ENCODE data around the gene HDAC9. TPM values are rescaled to one million over a fixed set of nuclear protein-coding genes. Genes with fewer than 3 reads are reported as not detected.

The HDAC9 gene
- total RNA-seq, 1 experiment from 2014 or later = 22.6 TPM

DNA sequence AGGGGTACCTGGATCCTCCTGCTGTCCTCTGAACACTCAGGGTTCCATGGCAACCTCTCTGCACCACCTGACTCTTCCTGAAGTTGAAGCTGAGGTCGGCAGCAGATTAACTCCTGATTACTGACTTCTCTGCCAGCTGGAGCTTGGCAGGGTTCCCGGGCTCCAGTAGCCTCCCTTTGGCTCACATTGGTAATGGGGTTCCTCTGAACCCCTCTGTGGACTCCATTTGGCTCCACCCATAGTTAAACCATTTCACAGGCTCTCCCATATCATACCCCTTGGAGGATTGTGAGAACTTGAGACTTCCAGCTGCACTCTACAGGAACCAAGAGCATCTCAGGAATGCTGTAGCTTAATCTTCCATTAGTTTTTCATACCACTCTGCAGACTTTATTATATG lies 292.5 kb downstream of the HDAC9 start:
- no peak for DNase-seq (ENCODE audit: low read depth)

DNA sequence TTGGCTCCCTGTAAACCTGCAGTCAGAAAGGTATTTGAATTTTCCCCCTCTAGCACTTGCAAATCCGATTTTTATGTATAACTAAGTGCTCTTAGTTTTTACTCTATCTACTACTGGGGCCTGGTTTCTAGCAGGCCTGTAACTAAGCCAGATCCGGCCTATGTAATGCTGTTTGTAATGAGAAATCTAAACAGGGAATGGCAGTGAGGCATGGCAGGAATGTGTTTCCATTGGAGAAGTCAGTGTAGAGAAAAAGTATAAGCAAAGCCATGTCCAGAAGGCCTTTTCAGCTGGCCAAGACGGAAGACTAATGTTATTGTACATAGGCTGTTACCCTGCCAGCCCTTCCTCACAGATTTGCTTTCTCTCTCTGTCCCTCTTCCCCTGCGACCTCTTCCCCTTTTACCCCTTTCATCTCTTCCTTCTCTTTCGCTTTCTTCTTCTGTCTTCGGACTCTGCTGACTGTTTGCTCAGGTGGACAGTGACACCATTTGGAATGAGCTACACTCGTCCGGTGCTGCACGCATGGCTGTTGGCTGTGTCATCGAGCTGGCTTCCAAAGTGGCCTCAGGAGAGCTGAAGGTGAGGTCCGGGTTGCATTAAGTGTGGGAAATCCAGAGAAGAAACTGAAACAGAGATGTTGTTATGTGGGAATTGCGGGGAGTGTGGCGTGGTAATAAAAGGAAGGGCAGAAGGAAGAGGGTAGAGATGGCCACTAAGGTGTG lies 297.5 kb downstream of the HDAC9 start:
- DNase-seq (ENCODE audit: low read depth) = peak; percentile 72

GRCh38 chr7:18796216-18796615 lies 300.7 kb downstream of the HDAC9 start:
- no peak for DNase-seq (ENCODE audit: low read depth)

GRCh38 chr7:18798088-18798906 lies 302.7 kb downstream of the HDAC9 start:
- DNase-seq (ENCODE audit: low read depth) = peak; percentile 39

DNA sequence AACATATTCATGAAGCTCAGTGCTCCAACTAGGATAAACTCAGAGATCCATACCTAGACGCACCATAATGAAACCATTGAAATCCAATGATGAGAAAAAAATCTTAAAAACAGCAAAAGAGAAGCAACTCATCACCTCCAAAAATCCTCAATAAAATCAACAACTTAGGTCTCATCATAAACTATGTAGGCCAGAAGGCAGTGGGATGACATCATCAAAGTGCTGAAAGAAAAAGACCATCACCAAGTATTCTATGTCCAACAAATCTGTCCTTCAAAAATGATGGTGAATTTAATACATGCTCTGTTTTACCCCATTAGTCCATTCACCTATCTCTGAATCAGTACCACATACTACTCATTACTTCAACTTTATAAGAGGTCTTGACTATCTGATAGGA lies 304.4 kb downstream of the HDAC9 start:
- no peak for DNase-seq (ENCODE audit: low read depth)

GRCh38 chr7:18803923-18804322 lies 308.4 kb downstream of the HDAC9 start:
- no peak for DNase-seq (ENCODE audit: low read depth)

DNA sequence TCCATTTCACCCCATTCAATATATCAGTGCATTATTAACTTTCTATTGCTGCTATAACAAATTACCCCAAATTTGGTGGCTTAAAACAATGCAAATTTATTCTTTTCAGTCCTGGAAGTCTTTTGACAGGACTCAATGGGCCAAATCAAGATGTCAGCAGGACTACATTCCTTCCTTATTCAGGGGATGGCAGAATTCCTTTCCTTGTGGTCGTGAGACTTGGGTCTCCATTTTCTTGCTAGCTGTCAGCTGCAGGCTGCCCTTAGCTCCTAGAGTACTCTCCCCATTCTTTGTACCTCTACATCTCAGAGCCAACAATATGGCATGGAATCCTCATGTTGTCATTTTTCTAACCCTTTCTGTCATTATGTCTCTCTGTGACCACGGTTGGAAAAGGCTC lies 310.6 kb downstream of the HDAC9 start:
- no peak for DNase-seq (ENCODE audit: low read depth)

- DNase-seq (ENCODE audit: low read depth) = no peak
Measured at GRCh38 chr7:18808026-18808425, 312.5 kb downstream of the HDAC9 start.

GRCh38 chr7:18815261-18815960 lies 319.9 kb downstream of the HDAC9 start:
- no peak for DNase-seq (ENCODE audit: low read depth)

GRCh38 chr7:18820981-18821380 lies 325.4 kb downstream of the HDAC9 start:
- DNase-seq (ENCODE audit: low read depth) = no peak

GRCh38 chr7:18821554-18821953 lies 326.0 kb downstream of the HDAC9 start:
- DNase-seq (ENCODE audit: low read depth) = no peak

DNA sequence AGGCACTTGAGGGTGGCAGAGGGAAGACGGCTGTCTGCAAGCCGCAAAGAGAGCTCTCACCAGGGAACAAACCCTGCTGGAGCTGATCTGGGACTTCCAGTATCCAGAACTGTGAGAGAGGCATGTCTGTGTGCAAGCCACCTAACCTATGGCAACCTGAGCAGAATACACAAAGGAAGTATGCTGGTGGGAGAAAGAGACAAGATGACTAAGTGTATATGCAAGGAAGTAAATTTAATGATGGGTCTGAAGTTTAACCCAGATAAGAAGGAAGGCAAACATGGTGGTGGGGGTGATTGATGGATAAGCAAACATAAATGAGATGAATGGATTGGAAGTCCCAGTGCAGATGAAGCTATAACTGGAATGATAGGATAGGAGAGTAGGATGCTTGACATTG lies 328.6 kb downstream of the HDAC9 start:
- no peak for DNase-seq (ENCODE audit: low read depth)

DNA sequence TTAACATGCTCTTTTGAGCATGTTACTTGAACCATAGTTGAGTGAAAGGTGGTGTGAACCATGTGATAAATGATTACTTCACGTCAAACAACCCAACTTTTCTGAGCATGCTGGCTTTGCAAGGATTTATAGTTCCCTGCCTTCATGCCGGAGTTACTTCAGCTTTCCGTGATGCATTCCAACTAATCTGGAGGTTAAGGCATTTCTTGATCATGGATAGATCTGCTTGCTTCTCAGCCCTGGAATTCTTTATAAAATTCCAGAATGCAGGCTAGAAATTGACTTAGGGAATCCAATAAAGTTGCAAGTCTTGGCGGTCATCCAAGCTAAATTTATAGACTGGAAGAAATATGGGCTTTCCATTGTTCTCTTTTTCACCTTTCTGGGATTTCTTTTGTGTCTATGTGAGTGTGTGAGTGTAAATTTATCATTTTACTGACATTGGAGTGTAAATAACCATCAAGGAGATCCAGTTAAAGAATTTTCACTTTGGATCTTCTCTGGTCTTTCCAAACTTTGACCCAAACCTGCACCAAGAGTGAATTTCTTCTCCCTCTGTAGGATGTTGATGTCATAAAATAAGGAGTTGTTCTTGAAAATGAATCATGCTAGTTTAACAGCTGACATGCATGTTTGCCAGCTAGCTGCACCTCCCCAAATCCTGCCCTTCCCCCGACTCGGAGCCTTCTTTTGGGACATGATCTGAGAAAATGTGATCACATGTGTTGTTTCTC lies 332.9 kb downstream of the HDAC9 start:
- DNase-seq (ENCODE audit: low read depth) = no peak

DNA sequence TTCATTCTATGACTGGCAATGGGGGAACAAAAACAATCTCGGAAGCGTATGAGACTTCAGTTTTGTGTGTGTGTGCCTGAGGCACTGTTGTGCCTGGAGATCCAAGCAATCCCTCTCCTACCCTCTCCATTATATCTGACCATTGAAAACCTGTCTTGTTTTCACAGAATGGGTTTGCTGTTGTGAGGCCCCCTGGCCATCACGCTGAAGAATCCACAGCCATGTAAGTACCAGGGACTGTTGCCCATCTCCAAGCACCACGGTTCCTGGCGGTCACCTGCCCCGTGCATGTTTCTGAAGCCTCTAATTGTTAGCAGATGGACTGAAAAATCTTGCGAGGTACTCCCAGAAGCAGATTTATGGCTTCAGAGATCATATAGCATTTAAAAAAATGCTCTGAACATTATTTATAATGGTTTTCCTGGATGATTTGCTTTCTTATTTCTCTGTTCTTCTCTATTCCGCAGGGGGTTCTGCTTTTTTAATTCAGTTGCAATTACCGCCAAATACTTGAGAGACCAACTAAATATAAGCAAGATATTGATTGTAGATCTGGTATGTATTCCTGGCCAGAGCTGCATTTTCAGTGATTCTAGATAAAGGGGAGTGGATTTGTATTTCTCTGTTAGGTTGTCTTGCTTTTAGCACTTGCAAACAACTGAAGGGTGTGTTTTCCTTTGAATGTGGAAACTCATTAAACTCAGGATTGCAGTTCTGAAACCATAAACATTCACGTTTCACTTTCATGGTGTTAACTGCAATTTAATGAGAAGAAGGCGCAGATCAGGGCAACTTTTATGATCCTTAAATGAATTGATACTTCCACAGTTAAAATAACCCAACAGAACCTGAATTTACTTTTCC lies 333.7 kb downstream of the HDAC9 start:
- DNase-seq (ENCODE audit: low read depth) = no peak

- no peak for DNase-seq (ENCODE audit: low read depth)
Measured at GRCh38 chr7:18829858-18830285, 334.3 kb downstream of the HDAC9 start.

GRCh38 chr7:18831419-18831818 lies 335.9 kb downstream of the HDAC9 start:
- DNase-seq (ENCODE audit: low read depth) = no peak

- no peak for DNase-seq (ENCODE audit: low read depth)
Measured at GRCh38 chr7:18831943-18832342, 336.4 kb downstream of the HDAC9 start.

DNA sequence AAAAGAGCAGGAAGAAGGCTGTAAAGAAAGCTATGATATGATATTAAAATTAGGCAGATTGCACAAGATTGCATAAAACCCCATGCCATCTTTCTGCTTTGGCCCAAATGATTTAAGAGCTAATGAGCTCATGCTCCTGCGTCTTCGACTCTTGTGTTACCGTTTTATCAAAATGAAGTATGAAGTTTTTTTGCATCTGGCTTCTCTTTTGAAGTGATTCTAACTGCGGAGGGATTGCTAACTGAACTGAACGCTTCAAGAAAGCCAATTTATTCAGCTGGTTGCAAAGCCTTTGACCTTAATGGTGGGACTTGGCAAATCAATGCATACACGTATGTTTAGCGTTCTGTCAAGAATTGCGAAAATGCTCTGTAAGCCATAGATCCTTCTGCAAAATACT lies 339.0 kb downstream of the HDAC9 start:
- no peak for DNase-seq (ENCODE audit: low read depth)

DNA sequence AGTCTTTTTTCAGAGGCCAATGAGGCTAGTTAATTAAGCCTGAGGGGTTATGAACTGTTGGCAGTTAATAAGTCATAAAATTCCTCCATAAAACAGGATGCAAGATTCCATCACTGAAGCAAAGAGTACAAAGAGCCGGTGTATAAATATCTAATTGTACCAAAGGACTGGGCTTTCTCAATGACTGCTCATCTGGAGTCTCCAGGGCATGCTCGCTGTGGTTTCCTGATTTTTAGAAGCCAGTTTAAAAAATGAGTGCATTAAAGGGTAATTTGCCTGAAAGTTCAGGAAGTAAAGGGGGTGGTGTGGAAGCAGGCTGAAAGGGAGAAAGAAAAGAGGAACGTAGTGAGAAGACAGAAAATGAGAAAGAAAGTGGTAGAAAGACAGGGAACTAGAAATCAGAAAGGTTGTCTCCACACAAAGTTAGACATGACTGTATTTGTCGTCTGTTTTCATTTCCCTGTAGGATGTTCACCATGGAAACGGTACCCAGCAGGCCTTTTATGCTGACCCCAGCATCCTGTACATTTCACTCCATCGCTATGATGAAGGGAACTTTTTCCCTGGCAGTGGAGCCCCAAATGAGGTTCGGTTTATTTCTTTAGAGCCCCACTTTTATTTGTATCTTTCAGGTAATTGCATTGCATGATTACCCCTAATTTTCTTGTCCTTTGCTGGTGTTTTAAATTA lies 339.6 kb downstream of the HDAC9 start:
- DNase-seq (ENCODE audit: low read depth) = no peak

DNA sequence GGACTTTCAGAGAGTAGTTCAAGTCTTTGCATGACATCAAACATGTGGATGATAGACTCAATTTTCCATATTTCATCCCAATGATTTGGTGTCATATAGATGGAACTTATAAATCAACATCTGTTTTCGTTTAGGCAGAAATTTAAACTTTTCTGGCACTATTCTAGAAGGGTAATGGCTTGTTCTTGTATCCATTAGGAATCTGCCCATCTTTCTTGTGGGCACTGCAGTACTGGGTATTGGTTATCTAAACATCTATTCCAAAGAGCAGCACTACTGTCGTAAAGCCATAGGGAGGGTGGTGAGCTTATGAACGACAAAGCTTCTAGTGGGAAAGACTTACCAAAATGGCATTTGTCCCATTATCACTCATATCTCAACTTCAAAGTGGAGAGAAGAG lies 348.4 kb downstream of the HDAC9 start:
- no peak for DNase-seq (ENCODE audit: low read depth)

All from Daoy (cell line).